Stimulated activated CD8-positive, alpha-beta memory T cell treated with anti-CD3 and anti-CD28 coated beads, Interleukin-2, amount 100 ng/mL, for 1 hour (primary cell): Measurements from ENCODE around the gene FIP1L1.
"Not testable (repeated sequence)": the region's sequence is repeated elsewhere in the genome, so short reads cannot be mapped to it uniquely, and the experiment has no call there.

Experiments used
- DNase-seq, 2 donors: peaks; one replicate each; pipeline ENCODE4 v3.0.0-alpha.2; 2020; ENCODE audit warnings: low read depth in 2 of 2

FIP1L1 gene

DNA sequence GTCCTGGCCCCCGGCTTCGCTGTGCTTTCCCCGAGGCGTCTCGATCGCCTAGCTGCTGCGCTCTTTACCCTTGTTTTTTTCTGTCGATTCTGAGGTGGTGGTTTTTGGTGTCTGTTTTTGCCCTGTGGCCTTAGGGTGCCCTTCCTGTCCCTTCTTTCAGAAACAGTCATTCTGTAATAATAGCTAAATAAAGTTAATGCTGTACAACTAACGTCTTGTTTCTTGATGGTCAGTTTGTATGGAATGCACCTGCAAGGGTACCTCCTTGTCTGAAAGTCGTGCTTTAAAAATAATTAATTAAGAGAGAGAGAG is 686 bp downstream of the FIP1L1 start:
- no peak for DNase-seq

DNA sequence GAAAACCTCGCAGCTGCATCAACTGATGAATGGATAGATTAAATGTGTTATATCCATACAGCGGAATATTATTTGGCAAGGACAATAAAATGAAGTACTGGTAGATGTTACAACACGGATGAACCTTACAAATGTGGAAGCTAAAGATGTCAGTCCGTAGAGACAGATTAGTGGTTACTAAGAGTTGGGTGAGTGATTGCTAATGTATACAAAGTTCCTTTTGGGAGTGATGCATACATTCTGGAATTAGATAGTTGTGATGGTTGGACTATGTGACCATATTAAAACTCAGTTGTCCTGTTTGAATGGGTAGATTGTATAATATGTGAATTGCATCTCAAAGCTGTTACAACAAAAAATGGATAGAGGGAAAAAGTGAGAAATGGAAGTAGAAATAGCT is 2.8 kb downstream of the FIP1L1 start:
- no peak for DNase-seq

DNA sequence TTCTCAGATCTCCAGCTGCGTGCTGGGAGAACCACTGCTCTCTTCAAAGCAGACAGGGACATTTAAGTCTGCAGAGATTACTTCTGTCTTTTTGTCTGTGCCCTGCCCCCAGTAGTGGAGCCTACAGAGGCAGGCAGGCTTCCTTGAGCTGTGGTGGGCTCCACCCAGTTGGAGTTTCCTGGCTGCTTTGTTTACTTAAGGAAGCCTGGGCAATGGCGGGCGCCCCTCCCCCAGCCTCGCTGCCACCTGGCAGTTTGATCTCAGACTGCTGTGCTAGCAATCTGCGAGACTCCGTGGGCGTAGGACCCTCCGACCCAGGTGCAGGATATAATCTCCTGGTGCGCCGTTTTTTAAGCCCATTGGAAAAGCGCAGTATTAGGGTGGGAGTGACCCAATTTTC is 32.0 kb downstream of the FIP1L1 start:
- not testable (repeated sequence) for DNase-seq

DNA sequence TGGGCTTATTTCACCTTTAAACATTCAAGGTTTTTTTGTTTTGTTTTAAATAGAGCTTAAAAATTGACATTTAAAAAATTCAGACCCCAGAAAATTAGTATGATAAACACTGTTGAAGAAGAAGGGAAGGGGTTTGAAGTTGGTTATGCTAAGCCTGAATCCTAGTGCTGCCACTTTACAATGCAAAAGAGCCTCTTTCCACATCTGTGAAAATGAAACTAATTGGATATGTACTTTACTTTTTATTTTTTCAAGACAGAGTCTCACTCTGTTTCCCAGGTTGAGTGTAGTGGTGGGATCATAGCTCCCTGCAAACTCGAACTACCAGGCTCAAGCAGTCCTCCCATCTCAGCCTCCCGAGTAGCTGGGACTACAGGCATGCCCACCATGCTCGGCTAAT is 41.8 kb downstream of the FIP1L1 start:
- no peak for DNase-seq

DNA sequence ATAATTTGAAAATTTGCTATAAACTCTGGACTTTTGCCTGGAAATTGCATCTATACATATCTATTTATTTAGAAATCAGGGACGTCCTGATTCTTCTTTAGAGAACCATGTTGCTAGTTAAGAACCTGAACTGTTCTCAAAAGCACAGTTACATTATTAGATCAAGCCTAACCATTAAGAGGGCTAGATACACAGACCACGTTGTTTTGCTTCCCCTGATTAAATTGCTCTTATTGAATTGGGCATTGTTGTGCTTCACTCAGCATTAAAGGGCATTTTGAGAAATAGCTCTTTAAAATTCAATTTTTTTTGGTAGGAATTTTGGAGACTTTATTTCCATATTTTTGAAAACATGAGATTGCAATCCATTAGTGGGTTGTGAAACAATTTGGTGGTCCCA is 44.4 kb downstream of the FIP1L1 start:
- no peak for DNase-seq

DNA sequence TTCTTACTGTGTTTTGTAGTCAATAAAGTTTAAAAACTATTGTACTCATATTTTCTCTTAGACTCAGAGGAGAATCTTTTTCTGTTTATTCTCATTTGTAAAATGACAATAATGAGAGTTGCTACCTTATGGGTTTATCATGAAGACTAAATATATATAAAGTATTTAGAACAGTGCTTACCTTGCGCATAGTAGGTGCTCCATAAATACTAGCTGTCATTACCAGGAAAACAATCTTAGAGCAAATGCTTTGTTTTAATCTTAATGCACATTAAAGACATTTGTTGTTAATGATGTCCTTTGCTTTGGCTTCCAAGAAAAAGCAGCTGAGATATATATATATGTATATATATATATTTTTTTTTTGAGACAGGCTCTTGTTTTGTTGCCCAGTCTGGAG is 44.9 kb downstream of the FIP1L1 start:
- no peak for DNase-seq

DNA sequence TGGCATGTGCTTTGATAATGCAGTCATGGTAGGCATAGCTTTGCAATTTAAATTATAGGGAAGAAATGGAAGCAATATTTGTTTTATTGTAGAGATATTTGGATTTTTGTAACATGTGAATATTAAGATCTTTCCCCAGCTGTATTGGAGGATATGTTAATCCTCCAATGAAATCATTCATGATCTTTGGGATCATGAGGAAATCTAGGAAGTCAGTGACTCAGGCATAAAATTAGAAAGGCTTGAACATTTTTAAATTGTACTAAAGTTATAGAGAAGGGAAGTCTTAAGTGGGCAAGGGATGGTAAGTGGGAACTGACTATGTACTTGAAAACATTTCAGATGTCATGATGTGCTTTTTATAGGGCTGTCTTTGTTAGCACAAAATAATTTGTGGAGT is 46.8 kb downstream of the FIP1L1 start:
- DNase-seq: no peak

DNA sequence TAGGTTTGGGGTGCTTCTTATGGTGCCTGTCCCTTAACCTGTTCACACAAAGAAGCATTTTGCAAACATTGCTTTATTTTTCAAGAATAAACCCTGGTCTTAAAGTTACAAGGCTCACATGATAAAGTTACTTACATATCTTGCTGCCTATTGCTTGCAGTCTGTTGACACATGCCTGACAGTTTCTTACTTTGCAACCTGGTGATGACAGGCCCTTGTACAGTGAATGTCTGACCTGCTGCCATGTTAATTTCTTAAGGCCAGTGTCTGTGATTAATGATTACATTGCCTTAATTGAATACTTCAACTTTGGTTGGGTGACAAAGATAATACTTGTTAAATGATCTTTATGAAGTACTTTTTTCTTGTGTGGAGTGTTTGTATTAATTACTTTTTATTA is 49.9 kb downstream of the FIP1L1 start:
- no peak for DNase-seq

DNA sequence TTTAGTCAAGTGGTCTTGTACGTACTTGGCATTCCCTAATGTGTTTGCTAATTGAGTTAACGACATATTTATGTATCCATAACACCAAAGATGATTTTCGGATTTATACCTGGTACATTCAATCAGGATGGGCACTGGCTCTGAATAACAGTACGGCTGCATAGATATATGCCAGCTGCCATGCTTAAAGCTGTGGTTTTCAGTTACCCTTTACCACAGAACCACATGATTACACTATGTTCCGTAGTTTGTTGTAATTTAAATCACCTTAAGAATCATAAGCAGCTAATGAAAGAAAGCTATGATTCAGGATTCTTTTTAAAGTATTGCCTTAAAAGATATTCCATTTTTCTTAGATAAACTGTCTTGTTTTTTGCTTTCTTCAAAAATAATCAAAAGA is 53.6 kb downstream of the FIP1L1 start:
- no peak for DNase-seq

DNA sequence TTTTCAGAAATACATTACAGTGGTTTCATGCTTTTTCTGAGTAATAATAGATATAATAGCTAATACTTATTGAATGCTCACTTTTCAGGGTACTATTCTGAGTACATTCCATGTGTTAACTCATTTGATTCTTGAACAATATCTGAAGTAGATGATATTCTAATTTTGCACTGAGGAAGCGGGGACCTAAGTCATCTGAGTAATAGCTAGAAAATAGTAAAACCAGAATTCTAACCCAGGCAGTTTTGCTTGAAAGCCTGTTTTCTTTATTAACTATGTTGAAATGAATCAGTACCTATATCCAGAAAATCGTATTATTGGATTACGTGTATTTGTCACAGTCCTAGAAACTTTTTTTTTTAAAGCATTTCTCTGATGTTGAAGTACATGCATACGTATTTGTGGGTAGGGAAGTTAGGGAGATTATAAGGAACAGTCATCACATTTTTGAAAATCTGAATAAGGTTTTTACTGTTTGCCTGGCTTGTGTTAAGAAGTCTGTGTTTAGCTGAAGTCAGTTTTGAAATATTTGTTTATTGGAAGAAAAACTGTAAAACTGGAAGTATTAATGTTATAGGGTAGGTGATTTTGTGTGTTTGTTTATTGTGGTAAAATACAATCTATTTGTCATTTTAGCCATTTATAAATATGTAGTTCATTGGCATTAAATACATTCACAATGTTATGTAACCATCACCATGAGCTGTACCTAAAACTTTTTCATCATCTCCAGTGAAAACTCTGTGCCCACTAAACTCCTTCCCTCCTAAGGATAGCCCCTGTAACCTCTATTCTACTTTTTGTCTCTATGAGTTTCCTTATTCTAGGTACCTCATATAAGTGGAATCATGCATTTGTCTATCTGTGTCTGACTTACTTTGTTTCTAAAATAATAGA is 55.3 kb downstream of the FIP1L1 start:
- no peak for DNase-seq

DNA sequence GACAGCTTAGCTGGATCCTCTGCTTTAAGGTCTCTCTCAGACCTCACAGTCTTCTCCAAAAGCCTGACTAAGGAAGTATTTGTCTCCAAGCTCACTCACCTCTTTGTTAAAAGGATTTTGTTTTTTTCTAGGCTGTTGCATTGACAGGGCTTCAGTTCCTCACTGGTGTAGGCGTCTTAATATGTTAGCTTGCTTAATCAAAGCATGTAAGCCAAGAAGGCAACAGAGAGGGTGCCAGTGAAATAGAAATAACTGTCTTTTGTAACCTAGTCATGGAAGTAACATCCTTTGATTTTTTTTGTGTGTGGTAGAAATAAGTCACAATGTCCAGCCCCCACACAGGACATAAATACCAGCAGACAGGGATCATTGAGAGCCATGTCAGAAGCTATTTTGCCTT is 58.8 kb downstream of the FIP1L1 start:
- no peak for DNase-seq

DNA sequence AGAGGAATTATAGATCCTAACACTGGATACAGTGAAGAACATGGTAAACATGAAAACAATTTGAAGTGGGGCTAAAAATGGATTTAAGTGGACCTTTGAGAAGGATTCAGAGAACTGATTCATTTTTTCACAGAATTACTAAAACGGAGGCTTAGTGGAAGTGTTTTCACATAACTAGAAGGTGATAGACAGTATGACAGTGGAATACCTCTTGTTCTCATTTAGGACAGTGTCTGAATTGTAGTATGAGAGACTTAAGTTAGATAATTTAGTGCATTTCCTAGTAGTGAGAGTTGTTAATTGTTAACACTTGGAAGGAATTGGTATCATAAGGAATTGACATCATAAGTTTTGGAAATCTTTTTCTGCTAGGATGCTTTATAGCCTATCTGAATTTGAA is 64.1 kb downstream of the FIP1L1 start:
- DNase-seq: no peak

DNA sequence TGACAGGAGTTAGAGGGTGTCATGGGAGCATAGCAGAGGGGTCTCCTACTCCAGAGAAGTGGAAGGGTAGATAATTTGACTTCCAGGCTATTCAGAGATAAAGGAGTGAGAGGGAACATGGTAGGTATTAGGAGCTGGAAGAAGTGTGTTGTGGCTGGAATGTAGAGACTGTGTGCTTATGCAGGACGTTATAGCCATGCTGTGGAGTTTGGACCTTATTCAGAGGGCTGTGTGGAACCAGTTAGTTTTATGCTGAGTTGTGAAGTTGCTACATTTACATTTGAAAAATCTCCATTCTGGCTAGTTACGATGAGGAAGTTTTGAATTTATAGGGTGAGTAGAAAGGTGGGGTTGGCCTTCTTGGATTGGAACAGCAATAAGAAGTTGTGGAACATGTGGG is 67.5 kb downstream of the FIP1L1 start:
- no peak for DNase-seq

DNA sequence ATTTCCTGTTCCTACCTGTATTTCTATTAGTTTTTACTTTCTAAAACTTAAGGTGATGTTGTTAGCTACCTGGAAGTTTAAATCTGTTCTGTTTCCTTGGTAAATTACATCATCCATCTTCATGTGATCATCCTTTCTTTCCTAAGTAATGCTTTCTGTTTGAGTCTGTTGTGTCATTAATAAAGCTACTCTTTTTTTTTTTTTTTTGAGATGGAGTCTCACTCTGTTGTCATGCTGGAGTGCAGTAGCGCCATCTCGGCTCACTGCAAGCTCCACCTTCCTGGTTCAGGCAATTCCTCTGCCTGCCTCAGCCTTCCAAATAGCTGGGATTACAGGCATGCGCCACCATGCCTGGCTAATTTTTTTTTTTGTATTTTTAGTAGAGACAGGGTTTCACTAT is 73.3 kb downstream of the FIP1L1 start:
- no peak for DNase-seq

DNA sequence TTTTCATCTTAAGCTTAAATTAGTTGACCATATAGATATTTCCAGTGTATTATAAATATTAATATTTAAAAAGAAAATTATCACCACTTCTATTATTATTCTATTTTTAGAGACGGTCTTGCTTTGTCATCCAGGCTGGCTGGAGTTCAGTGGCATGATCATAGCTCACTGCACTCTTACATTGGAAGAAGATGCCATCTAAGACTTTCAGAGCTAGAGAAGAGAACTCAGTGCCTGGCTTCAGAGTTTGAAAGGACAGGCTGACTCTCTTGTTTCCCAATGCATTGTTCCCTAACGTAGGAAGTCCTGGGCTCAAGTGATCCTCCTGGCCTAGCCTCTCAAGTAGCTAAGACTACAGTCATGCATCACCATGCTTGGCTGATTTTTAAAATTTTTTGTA is 75.9 kb downstream of the FIP1L1 start:
- DNase-seq: no peak

DNA sequence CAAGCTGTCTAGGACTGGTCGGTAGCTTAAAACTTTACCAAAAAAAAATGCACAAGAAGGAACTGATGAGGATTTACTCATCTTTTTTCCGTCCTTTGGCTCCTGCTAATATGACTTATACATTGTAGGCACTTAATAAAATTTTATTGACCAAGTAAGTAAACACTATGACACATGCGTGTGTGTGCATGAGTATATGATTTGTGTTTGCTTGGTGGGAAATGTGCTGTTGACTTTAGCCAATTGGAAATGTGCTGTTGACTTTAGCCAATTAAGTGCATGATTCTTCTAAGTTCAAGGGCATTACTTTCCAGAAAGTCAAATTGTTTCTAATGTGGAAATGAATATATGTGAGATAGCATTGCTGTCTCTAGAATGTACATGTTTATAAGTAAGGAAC is 78.3 kb downstream of the FIP1L1 start:
- DNase-seq: no peak

DNA sequence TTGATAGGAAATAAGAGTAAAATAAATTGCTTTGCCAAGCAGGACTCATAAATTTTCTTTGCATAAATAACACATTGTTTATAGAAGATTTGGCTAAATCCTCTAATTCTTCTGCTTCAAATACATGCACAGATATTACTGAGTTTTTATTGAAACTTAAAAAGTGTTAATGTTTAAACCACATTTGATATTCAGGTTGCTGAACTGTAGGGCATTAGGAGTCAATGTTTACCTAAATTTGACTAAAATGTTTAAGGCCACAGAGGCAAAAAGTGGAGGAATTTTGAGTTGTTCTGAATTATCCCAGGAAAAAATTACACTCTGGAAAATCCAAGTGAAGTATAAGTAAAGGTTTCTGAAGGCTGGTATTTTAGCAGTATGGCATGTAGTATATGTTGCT is 78.7 kb downstream of the FIP1L1 start:
- DNase-seq: no peak

DNA sequence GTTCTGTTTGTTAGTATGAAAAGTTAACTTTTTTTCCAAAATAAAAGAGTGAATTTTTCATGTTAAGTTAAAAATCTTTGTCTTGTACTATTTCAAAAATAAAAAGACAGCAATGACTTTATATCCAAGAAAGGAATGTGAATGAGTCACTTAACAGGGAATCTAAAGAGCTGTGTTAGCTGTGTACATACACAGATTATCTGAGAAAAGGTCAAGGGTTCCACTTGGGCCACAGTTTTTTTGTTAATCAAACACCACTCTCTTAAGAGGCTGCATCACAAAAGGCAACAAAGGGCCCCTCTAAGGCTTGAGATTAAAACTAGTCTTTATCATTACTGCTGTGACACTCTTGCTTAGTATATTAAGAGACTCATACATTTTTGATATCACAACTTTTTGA is 82.1 kb downstream of the FIP1L1 start:
- no peak for DNase-seq

DNA sequence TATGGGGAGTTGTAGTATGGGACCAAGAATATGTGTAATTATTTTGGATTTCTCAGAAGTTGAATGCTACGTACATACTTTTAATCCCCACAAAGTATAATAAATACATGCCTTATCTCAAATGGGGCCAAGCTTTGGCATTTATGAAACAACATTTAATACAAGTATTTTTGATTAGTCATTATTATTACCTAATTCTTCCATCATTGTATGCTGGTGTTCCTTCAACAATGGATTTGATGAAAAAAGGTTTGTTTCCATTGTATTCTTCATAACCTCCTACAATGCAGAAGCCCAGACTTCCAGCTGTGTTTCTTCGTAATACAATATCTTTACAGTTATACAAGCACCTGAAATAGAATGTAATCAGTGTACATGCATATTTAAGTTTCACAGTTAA is 83.8 kb downstream of the FIP1L1 start:
- DNase-seq: no peak

DNA sequence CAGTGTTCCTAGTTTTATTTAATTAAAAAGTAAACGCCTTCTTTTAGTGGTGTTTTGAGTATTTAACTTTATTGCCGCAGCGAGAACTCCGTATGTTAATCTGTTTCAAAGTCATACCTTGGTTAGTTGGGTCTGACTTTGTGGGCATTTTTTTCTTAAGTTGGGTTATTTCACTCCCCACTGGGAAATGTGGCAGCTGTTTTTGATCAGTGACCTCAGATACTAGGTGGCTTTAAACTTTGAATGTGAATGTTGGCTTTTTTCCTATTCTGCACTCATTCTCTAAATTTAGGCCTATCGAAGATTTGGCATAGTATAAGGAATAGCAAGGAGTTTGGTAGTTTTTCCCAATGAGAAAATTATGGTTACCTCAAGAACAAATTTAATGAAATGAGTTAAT is 85.9 kb downstream of the FIP1L1 start:
- no peak for DNase-seq

DNA sequence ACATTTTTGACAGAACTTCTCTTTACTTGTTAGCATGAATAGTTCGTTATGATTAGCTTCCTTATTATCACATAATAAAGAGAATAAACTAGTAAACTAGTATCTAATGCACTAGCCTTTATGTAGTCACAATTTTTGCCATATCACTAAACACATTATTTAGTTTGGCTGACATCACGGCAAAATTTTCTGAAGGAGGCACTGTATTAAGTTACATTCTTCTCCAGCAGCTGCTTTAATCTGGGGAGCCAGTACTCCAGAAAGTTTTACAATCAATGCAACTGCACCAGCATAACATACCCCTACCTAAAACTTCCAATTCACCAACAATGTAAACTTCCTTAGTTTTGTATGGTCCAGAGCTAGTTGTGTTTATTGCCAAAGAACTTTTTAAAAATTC is 87.8 kb downstream of the FIP1L1 start:
- DNase-seq: no peak

DNA sequence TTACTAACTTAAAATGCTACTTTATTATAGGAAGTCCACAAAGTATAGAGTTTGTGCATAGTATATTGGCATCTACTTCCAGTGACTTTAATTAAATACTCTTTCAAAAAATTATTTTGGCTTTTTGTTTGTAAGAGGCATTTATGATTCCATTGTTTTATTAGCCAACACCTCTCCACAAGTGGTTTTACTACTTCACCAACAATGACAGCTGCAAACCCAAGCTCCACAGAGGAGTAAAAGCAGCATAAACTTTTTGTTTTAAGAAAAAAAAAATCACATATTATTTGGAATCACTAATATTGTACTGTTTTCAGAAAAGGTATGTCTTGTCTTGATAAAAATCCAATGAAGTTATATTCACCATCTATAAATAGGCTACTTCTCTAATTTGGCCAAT is 88.5 kb downstream of the FIP1L1 start:
- no peak for DNase-seq

DNA sequence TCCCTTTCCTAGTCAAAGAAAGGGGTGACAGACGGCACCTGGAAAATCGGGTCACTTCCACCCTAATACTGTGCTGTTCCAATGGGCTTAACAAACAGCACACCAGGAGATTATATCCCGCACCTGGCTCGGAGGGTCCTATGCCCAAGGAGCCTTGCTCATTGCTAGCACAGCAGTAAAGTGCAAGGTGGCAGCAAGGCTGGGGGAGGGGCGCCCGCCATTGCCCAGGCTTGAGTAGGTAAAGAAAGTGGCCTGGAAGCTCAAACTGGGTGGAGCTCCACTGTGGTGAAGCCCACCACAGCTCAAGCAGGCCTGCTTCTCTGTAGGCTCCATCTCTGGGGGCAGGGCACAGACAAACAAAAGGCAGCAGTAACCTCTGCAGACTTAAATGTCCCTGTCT is 89.1 kb downstream of the FIP1L1 start:
- DNase-seq: not testable (repeated sequence)
